Measurements from ENCODE around the gene COL26A1. TPM values are rescaled to one million over a fixed set of nuclear protein-coding genes. Genes with fewer than 3 reads are reported as not detected.
A peak's percentile ranks its signal among the peaks of the same experiment; 100 is the strongest.

COL26A1 gene
- total RNA-seq, 1 donor, result not detected

- no peak for TF ChIP-seq CTCF (IDR thresholded peaks at IDR 0.05; ENCODE audit: insufficient read depth, low read length)
- DNase-seq (ENCODE audit: low read depth), result no peak
- H3K4me3 ChIP-seq (ENCODE audit: low read depth, low read length), result no peak overlapping the region
These were observed 90.9 kb downstream of the COL26A1 start for GRCh38 chr7:101453617-101454016.

- no peak overlapping the region for H3K4me3 ChIP-seq (ENCODE audit: low read depth, low read length)
- TF ChIP-seq CTCF (IDR thresholded peaks at IDR 0.05; ENCODE audit: insufficient read depth, low read length), result no peak
- no peak for DNase-seq (ENCODE audit: low read depth)
These were observed 94.5 kb downstream of the COL26A1 start for GRCh38 chr7:101457001-101457750.

- no peak for DNase-seq (ENCODE audit: low read depth)
- no peak for TF ChIP-seq CTCF (IDR thresholded peaks at IDR 0.05; ENCODE audit: insufficient read depth, low read length)
- H3K4me3 ChIP-seq (ENCODE audit: low read depth, low read length), result no peak overlapping the region
These were observed 102.5 kb downstream of the COL26A1 start for GRCh38 chr7:101465131-101465530.

GRCh38 chr7:101465576-101466196, 103.0 kb downstream of the COL26A1 start:
- no peak for DNase-seq (ENCODE audit: low read depth)
- TF ChIP-seq CTCF (IDR thresholded peaks at IDR 0.05; ENCODE audit: insufficient read depth, low read length), result no peak
- no peak overlapping the region for H3K4me3 ChIP-seq (ENCODE audit: low read depth, low read length)

GRCh38 chr7:101466871-101467270, 104.2 kb downstream of the COL26A1 start:
- no peak overlapping the region for H3K4me3 ChIP-seq (ENCODE audit: low read depth, low read length)
- no peak for TF ChIP-seq CTCF (IDR thresholded peaks at IDR 0.05; ENCODE audit: insufficient read depth, low read length)
- peak; percentile 17 for DNase-seq (ENCODE audit: low read depth)

- no peak overlapping the region for H3K4me3 ChIP-seq (ENCODE audit: low read depth, low read length)
- TF ChIP-seq CTCF (IDR thresholded peaks at IDR 0.05; ENCODE audit: insufficient read depth, low read length), result no peak
- no peak for DNase-seq (ENCODE audit: low read depth)
These were observed 106.0 kb downstream of the COL26A1 start for GRCh38 chr7:101468546-101469275.
